ENCODE results near the gene BRME1.
A peak's percentile ranks its signal among the peaks of the same experiment; 100 is the strongest.
"Not testable (repeated sequence)": the region's sequence is repeated elsewhere in the genome, so short reads cannot be mapped to it uniquely, and the experiment has no call there.

Gene BRME1

DNA sequence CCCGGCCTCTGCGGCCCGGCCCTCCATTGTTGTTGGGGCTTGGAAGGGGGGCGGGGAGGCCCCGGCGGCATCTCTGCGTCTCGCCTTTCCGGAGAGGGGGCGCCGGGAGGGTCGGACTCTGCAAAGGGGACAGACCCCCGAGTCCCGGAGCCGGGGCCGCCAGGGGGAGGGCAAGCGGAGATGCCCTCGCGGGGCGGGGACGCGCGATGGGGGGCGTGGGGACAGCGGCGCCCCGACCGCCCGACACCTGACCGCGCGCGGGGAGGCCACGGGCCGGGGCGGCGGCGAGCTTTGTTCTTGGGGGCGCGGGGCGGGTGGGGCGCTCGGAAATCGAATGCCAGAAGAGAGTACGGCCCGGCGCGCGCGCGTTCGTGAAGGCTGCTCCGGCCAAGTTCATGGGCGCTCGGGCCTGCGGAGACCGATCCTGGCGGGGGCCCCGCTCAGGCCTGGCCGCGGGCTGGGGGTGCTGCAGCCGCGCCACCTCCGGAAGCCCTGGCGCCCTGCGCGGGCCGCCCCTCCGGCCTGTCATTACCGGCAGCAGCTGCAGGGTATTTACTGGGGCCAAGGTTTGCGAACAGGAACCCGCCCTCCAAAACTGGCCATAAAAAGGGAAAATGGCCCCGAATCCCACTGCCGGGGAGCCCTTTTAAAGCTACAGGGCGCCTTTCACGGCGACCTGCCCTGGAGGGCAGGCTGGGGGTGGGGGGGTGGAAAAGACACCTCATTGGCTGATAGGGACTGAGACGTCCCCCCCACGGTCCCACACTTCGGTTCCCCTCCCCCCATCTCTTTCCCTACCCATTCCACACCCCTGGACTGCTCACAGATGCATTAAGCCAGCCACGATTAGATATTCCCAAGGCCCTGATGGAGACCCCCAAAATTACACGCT, 40.1 kb downstream of the BRME1 start:
- DNase-seq (ENCODE audit: low spot score): peak; percentile 61

DNA sequence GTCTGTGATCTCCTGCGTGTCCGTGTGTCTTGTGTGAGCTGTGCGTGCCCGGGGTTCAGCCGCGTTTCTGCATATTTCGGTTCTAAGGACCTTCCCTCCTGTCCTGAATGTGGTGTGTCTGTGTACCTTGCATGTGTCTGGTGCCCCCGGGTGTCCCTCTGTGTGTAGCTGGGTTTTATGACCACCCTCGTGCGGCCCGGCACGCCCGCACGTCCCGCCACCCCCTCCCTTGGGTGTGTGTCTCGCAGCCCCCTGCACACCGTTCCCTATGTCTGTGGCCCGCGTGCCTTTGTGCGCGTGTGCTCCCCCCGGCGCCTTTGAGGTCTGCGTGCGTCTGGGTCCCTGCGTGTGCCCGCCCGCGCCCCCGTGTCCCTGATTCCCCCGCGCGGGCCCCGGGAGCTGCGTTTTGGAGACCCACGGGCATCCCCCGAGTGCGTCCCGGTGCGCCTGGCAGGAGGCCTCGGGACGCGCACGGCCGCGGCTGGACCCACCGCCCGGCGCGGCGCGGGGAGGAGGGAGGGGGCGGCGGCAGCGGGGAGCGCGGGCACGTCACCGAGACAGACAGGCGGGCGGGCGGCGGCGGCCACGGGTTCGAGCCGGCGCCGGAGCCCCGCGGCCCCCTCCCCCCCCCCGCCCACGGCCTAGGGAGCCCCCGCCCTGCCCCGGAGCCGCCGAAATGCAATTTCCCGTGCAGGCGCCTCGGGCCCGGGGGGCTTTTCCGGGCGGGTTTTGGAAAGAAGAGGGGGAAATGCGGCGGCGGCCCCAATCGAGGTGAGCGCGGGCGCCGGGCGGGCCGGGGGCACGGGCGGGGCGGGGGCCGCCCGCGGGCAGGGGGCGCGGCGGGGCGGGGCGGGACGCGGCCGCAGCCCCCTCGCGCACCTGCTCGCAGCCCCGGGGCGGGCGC, 41.0 kb downstream of the BRME1 start:
- DNase-seq (ENCODE audit: low spot score): peak; percentile 53

- no peak for DNase-seq (ENCODE audit: low spot score)
Measured at GRCh38 chr19:13864046-13864666, 41.8 kb downstream of the BRME1 start.

DNA sequence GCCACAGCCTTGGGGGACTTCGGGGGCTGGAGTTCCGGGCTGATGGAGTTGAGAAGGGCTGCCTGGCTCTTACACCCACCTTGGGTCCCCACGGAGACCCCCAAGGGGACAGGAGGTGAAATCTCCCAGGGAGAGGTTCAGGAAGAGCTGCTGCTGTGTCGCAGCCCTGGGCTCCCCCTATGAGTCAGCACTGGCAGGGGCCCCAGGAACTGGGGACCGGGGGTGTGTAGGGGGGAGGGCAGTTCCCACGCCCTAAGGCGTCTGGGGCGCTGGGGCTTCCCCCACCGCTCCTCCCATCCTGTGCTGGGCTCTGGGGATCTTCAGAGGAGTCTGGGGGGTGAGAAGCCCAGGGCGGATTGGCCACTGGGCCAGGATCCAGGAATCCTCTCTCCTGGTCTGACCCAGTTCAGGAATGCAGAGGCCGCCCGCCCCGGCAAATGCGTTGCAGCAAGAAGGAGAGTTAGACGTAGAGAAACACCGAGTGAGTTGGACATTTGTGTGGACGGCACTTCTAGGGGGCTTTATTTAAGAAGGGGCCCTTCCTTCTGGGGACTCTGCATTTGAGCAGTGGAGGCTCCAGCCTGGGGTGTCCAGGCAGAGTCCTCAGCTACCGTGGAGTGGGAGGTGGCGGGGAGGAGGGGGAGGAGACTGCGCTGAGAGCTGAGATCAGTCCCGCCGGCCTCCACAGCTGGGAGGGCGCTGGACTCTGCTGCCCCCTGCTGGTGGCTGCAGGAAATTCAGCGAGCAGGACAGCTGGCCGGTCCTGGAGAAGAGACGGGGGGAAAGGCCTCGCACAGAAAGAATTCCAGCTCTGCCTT, 44.0 kb downstream of the BRME1 start:
- peak; percentile 91 for DNase-seq (ENCODE audit: low spot score)

GRCh38 chr19:13861392-13861713, 44.6 kb downstream of the BRME1 start:
- no peak for DNase-seq (ENCODE audit: low spot score)

DNA sequence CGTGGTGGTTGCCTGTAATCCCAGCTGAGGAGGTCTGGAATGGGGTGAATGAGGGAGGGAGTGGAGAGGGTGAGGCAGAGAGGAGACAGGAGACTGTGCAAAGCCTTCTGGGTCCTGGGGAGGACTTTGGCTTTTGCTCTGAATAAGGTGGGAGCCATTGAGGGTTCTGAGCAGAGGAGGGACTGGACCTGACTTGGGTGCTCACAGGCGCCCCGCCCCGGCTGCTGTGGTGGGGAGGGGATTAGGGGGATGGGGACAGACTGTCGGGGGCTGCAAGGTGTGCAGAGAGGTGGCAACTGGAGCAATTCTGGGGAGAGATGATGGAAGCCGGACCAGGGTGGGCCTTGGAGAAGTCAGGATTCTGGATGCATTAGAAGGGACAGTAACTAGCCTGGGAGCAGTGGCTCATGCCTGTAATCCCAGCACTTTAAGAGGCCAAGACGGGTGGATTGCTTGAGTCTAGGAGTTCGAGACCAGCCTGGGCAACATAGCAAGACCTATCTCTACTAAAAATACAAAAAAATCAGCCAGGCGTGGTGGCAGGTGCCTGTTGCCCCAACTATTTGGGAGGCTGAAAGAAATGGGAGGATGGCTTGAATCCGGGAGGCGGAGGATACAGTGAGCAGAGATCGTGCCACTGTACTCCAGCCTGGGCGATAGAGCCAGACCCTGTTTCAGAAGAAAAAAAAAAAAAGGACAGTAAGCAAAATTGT, 45.1 kb downstream of the BRME1 start:
- DNase-seq (ENCODE audit: low spot score): no peak

DNA sequence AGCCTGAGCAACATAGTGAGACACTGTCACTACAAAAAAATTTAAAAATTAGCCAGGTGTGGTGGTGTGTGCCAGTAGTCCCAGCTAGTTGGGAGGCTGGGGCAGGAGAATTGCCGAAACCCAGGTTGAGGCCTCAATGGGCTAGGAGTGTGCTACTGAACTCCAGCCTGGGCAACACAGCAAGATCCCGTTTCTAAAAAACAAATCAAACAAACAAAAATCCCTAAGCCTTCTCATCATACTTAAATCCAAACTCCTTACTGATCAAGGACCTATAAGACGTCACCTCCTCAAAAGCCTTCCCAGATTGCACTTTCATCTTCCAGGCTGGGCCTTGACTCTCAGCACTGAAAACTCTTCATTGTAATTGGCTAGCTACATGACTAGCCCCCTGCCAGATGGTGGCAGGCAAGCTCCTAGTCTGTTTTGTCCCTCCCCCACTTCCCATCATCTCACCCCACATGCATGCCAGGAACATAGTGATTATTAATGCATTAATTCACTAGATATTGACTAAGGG, 46.5 kb downstream of the BRME1 start:
- DNase-seq (ENCODE audit: low spot score): no peak

DNA sequence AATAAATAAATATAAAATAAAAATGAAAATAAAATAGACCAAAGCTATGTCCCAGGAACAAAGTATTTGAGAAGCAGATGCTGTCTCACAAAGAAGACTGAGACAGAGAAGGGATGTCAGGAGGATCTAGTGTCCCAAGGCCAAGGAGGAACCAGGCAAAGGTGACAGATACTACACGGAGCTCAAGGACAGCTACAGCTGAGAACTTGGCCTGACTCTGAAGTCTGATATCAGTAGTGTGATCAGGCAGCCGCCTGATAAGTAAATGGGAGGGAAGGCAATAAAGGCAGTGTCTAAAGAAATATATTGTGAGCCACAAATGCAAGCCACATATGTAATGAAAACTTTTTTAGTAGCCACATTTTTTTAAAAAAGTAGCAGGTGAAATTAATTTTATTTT, 49.4 kb downstream of the BRME1 start:
- DNase-seq (ENCODE audit: low spot score): no peak

- not testable (repeated sequence) for DNase-seq (ENCODE audit: low spot score)
Measured at GRCh38 chr19:13852171-13852707, 53.7 kb downstream of the BRME1 start.

DNA sequence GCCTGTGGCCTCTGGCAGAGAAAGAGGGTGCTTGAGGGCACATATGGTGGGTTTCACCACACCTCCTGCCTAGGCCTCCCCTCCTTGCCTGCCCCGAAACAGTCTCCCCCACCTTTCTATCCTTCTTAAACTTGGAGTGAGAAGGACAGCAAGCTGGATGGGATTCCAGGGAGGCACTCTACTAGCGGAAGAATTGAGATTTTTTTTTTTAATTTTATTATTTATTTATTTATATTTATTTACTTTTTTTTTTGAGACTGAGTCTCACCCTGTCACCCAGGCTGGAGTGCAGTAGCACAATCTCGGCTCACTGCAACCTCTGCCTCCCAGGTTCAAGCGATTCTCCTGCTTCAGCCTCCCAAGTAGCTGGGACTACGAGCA, 54.2 kb downstream of the BRME1 start:
- DNase-seq (ENCODE audit: low spot score): not testable (repeated sequence)

DNA sequence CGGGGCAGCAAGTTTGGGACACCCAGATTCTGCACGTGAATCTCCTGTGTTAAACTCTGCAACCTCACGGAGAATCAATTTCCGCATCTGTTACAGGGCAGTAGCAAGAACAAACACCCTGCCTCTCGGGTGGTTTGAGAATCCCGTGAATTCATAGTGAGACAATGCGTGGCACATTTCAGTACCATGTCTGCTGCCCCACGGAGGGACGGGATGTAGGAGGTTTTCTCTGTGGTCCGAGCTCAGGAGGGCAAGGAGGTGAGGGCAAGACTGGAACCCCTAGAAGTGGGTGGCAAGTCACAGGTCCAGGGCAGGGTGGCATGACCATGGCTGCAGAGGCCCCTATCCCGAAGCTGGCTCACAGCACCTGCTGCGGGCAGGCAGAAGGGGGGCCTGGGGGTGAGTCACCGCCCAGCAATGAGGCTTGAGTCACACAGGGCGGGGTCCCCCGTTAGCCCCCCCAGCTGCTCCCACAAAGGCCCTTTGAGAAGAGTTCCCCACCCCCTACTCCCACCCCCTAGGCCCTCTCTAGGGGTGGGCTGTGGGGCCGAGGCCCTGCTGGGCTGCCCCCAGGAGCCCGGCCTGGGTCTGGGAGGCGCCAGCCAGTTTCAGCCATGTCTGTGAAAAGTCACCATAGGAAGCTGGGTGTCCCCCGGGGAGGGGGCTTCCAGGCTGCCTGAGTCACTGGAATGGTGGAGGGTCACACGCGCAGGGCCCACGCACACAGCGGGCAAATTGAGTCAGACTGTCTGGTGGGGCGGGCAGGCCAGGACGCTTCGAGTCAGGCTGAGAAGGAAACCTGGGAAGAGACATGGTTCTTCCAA, 54.8 kb downstream of the BRME1 start:
- no peak for DNase-seq (ENCODE audit: low spot score)

- peak; percentile 84 for DNase-seq (ENCODE audit: low spot score)
Measured at GRCh38 chr19:13849991-13850909, 55.7 kb downstream of the BRME1 start.

DNA sequence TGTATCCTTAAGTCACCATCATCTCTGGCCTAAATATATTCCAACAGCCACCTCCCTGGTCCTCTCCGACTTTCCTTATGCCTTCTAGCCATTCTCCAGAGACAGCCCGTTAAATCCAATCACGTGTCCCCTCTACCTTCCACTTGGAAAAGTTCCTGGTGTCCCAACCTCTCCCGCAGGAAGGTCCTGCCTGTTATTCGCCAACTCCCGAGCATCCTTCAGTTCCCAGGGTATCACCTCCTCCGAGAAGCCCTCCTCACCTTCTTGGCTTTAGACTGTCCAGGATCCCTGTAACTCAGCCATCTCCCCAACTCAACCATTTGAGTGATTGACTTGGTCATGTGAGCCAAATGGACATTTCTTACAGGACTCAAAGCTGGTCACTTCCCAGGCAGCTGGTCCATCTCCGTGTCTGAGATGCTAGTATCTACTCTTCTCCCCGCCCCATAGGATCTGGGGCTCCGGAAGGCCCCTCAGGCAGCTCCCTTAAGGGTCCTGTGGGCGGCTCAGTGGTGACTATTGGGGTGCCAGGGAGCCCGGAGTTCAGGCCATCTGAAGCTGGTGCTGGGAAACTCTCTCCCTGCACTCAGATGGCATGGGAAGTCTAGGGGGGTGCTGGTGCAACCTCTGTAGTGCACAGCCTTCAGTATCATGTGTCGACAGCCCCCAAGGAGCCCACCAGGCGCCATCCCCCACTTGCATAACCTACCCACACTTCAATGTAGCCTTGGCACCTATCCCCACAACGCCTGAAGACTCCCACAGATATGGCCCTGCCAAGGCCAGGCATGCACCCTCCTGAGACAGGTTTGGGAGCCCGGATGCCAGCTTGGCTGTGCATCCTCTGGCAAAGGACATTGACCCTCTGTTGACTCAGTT, 56.9 kb downstream of the BRME1 start:
- DNase-seq (ENCODE audit: low spot score): no peak

DNA sequence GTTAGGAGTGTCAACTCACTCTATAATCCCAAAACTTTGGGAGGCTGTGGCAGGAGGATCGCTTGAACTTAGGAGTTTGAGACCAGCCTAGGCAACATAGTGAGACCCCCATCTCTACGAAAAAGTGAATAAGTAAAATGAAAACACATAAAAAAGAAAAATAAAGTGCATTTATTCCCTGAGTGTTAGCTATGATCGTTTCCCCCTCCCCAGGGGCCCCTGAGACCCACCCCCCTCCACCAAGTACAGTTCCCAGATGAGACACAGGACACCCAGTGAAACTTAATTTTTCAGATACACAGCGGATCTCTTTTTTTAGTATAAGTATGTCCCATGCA, 57.6 kb downstream of the BRME1 start:
- no peak for DNase-seq (ENCODE audit: low spot score)

DNA sequence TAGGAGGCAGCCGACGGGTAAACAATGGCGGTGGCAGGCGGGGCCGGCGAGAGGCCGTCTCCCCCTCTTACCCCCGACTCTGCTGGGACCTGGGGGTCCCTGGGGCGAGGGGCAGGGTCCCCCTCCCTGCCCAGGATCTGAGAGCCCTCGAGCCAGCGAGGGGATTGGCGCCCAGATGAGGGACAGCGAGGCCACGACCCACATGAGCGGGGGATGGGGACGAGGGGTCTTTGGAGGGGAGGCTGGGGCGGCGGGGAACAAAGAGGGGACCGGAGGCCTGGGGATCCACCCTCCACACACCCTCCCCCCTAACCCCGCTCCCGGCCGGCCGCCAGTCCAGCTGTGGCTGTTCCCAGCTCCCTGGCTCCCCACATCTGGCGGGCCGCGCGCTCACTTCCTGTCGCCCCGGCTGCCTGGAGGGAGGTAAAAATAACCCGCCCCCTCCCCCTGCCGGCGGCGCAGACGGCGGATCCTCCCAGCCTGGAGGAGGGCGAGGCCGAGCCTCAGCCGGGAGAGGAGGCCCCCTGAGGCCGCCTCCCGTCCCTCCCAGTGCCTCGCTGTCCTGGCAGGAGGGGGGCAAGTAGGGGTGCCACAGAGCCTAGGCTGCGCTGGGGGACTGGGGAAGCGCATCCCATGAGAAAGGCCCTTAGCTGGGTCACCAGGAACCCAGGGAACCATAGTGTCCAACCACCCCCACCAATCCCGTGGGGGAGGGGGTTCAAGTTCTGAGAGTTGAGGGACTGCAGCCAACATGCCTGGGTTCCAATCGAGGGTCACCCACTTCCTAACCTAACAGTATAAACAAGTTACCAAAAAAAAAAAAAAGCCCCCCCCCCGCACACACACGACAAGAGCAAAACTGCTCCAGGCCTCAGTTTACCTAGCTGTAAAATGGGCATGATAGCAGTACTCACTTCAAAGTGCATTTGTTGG, 58.2 kb downstream of the BRME1 start:
- peak; percentile 86 for DNase-seq (ENCODE audit: low spot score)

GRCh38 chr19:13846557-13847406, 59.1 kb downstream of the BRME1 start:
- DNase-seq (ENCODE audit: low spot score): peak; percentile 80
